HG02840 (cell line): ENCODE measurements around the gene SLC7A4.
"Not testable (repeated sequence)": the region's sequence is repeated elsewhere in the genome, so short reads cannot be mapped to it uniquely, and the experiment has no call there.

Experiments used
- ATAC-seq: cut with Tn5 transposase; IDR thresholded peaks from one replicate; pipeline ENCODE4 v1.9.1; 2021; ENCODE audit warnings: mild to moderate bottlenecking, moderate library complexity, moderate number of reproducible peaks; ENCODE audit not compliant: unreplicated experiment, low FRiP score

Gene SLC7A4

DNA sequence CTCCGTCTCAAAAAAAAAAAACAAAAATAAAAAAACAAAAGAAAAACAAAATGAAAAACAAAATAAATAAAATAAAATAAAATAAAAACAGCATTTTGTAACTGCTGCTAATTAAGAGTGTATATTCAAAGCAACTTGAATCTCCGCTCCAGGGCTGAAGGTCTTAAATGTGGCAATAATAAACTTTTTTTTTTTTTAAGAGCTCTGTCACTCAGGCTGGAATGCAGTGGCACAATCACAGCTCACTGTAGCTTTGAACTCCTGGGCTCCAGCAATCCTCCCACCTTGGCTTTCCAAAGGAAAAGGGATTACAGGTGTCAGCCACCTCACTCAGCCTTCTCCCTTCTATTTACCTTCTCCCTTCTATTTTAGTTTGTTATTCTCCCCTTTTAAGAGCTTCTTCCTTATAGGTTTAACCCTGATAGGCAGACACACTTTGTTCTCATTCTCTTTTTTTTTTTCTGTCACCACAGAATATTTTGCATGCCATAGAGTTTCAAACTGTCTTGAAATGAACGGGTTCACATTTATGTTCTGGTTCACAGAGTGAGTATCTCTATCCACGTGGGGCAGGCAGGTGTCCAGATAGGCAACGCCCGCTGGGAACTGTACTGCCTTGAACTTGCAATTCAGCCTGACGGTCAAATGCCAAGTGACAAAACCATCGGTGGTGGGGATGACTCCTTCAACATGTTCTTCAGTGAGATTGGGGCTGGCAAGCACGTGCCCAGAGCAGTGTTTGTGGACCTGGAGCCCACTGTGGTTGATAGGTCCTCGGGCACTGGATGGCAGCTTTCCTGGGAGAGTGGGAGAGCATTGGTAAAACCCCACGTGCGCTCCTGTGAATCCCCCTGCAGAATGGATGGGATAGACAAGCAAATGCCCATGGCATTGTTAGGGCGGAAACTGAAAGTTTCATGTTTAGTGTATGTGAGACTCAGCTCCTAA lies 32.8 kb upstream of the SLC7A4 start:
- no peak for ATAC-seq

DNA sequence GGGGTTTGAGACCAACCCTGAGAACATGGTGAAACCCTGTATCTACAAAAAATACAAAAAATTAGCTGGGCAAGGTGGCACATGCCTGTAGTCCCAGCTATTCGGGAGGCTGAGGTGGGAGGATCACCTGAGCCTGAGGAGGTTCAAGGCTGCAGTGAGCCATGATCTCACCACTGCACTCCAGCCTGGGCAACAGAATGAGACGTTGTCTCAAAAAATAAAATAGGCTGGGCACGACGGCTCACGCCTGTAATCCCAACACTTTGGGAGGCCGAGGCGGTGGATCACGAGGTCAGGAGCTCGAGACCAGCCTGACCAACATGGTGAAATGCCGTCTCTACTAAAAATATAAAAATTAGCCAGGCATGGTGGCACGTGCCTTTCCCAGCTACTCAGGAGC lies 32.1 kb upstream of the SLC7A4 start:
- ATAC-seq = not testable (repeated sequence)

DNA sequence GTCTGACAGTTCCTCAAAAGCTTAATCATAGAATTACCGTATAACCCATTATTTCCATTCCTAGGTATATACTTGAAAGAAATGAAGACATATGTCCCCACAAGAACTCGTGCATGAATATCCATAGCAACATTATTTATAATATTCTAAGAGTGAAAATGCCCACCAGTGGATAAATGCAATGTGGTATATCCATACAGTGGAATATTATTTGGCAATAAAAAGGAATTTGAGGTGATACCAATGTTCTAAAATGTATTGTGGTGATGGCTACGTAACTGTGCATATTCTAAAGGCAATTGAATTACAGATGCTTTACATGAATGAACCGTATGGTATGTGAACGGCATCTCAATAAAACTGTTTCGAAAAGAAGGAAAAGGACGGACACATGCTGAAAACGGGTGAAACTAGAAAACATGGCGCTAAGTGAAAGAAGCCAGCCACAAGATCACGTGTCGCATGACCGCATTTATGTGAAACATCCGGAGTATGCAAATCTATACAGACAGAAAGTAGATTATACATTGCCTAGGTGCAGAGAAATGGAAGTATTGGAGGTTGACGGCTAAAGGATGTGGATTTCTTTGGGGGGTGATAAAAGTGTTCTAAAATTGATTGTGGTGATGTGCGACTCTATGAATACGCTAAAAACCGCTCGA lies 29.4 kb upstream of the SLC7A4 start:
- not testable (repeated sequence) for ATAC-seq

DNA sequence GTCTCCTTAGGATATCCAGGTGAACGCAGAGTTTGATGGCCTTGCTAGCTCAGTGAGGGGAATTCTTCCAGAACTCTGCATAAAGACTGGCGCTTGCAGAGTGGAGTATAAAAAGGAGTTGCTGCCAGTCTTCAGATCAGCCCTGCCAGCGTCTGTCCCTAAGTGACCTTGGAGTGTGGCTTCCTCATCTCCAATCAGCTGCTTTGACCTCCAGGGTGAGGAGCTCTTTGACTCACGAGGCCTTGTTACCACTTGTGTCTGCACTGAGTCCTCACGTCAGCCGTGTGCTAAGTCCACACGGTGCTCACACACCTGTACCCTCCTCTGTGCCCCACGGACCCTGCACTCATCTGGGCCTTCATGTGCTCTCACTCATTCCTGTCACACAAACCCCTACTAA lies 28.0 kb upstream of the SLC7A4 start:
- ATAC-seq = not testable (repeated sequence)

DNA sequence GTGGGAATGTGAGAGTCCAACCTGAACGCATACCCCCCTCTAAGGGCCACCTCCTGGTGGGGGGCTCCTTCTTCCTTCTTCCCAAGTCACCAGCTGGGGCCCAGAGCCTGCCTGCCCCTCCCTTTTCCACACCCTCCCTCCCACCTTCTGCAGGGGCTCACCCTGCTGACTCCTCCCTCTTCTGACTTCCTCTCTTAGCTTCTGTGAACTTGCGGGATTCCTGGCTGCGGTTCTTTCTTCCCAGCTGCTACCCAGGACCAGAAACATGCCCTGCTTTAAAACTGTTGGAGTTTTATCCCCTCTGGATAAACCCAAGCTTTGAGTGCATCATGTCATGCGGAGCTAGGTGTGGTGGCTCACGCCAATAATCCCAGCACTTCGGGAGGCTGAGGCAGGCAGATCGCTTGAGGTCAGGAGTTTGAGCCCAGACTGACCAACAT lies 23.5 kb upstream of the SLC7A4 start:
- no peak for ATAC-seq

DNA sequence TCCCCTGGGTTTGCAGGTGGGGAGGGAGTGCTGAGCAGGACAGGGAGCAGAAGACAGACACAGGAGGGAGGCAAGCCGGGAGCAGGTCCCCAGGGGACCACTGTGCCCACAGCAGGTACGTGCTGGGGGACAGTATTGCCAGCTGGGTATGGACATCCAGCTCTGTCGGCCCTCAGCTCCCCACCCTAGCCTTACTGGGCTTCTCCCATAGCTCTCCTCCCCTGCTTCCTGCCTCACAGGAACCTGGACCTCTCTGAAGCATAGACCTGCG lies 23.1 kb upstream of the SLC7A4 start:
- no peak for ATAC-seq

DNA sequence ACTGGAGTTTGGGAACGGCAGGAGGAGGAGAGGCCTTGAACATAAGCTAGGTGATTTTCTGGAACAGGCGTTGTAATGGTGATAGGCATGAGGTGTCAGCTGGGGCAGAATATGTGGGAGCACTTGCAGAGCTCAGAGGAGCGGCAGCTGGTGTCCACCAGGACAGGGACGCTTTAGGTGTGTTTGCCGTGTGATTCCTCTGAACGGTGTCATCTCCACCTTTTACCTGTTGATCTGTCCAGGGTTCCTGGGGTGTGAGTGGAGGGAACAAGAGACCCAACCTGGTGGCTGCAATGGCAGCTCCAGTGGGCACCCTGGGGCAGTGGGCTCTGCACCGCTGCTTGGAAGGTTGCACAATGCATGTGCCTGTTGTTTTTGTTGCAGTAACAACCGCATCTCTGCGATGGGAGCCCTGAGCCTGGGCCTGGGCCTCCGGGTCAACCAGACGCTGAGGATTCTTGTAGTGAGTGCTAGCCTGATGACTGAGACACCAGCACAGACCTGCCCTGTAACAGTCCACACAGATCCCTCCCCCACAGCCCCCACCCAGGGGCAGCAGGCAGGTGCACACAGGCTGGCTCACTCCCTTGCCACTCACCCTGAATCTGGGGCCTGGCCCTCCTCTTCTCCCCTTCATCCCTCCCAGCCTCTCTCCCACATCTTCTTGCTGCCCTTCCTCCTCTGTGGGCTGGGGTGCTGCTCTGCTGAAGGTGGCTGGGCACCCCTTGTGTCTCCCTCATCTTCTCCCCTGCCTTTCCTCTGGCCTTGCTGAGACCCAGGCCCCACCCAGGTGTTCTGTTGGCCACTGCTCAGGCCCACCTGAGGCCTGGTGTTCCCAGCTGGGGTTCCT lies 22.6 kb upstream of the SLC7A4 start:
- no peak for ATAC-seq

DNA sequence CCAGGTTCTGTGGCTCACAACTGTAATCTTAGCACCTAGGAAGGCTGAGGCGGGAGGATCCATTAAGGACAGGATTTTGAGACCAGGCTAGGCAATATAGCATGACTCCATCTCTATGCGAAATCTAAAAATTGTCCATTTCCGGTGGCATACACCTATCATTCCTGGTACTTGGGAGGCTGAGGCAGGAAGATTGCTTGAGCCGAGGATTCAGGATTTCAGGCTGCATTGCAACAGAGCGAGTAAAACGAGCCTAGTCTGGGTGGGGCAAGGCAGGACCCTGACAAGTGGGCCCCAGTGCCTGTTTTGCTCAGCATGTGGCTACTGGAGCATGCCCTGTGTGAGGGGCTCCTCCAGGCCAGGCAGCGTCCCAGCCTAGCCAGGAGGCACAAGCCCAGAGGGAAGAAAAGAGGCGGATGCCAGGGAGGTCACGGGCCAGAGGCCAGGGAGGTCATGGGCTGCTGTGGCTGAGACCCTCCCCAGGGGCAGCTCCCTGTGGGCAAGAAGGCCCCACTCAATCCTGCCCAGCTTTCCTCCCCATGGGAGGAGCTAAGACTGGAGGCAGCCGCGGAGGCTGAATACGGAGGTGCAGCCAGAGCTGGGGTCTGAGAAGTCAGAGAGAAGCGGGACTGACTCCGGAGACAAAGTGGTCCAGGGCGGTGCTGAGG lies 21.8 kb upstream of the SLC7A4 start:
- ATAC-seq = no peak

DNA sequence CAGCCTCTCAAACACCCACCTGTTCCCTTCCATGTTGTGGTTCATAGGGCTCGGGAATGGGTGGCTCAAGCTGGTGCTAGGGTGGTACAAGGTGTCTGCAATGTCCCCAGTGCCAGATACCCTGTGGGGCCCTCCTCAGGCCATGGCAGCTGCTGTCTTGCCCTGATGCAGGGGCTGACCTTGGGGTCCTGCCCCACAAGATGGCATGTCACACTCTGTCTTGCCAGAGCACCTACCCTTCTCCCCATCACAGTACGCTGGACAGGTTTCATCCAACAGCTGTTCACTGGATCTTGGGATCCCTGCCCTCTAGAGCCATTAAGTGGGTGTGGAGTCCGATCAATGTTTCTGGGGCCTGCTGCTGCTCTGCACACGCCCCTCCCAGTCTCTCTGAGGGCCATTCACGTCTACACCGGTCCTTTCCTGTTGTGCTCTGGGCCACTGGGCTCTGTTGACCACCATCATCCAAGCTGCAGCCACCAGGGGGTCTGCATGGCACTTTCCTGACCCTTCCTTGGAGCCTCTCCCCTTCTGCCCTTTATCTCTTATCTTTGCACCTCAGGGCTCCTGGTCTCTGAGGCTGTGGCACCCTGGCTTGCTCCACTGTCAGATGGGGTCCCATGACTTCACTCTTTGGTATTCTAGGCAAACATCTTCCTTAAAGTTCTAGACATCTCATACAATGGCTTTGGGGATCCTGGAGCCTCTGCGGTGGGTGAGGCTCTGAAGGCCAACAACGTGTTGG lies 20.5 kb upstream of the SLC7A4 start:
- ATAC-seq = no peak

DNA sequence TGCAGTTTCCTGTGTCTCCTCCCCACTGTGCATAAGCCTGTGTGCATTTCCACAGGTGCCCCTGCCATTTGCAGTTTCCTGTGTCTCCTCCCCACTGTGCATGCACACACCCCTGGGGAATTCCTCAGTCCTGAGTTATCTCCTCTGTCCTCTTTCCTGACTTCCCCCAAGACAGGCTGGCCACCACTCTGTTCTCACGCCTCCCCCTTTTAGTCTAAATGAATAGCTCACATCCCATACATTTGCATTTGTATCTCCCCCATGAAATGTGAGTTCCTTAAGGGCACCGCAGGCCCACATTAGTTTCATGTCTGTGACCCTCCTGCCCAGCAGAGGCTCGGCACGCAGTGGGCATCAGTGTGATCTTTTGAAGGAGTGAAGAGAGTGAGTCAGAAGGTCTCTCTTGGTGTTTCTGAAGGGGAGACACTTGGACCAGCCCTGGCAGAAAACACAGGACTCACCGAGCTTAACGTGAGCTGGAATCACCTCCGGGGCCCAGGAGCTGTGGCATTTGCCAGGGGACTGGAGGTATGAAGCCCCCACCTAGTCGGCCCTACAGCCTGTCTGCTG lies 19.6 kb upstream of the SLC7A4 start:
- no peak for ATAC-seq

DNA sequence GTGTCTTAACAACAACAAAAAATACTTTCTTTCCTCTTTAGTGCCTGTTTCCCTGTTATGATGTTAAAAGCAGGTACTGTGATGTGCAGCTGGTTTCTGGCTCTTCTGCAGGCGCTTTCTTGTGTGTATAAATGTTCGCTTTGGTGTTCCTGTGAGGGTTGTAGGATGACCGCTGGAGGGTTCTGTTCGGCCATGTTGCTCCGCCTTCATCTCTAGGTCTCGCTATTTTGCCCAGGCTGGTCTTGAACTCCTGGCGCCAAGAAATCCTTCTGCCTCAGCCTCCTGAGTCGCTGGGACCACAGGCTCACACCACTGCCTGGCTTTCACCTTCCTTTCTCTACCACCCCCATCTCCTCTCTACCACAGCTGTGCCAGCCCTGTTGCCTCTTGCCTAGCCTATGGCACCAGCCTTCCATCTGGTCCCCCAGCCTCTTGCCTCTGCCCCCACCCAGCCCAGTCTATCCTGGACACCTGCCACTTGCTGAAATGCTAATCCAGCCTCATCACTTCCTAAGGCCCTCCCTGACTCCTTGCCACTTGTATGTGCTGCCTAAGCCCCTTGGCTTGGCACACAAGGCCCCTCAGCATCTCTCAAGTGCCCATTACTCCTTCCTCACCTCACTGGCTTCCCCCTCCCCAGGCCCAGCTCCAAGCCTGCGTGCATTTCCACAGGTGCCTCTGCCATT lies 18.9 kb upstream of the SLC7A4 start:
- ATAC-seq = no peak

DNA sequence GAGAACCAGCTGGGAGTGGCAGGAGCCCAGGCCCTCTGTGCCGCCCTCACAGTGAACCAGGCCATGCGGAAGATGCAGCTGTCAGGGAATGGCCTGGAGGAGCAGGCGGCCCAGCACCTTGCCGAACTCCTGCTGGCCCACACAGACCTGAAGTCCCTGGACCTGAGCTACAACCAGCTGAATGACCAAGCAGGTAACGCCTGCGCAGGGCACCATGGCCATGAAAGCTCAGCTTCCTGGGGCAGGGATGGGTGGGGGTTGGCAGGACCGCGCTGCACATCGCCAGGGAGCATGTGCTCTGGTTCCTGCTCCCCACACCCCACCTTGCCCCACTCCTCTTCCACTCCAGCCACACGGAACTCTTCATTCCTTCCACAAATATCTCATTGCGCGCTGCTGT lies 16.6 kb upstream of the SLC7A4 start:
- ATAC-seq = not testable (repeated sequence)

DNA sequence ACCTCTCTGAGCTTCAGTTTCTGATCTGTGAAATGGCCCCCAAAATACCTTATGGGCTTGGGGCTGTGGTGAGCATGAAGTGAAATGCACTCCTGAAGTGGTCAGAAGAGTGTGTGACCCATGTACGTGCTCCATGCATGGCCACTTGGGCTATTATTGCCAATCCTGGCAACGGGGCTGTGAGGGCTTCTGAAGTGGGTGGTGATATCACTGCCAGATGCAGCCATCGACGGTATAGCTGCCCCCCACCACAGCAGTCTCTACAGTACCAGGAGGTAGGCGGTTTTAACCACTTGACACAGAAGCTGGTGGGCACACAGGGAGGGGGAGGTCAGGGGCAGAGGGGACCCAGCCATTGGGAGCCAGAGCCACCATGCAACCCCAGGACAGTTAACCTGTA lies 16.1 kb upstream of the SLC7A4 start:
- not testable (repeated sequence) for ATAC-seq

DNA sequence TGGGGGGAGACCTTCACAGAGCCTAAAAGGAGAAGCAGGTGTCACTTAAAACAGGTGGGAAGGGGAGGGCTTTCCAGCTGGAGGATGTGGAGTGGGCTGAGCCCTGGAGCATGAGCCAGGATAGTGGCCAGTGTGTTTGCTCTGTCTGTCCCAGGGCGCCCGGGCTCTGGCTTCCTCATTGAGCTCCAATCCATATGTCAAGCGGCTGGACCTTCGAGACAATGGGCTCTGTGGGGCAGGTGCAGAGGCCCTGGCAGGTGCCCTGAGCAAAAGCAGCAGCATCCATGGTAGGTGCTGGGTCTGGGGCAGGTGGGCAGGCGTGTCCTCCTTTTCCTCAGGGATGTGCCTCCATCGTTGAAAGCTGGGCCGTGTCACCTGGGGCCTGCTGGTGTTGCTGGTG lies 15.4 kb upstream of the SLC7A4 start:
- ATAC-seq = no peak

DNA sequence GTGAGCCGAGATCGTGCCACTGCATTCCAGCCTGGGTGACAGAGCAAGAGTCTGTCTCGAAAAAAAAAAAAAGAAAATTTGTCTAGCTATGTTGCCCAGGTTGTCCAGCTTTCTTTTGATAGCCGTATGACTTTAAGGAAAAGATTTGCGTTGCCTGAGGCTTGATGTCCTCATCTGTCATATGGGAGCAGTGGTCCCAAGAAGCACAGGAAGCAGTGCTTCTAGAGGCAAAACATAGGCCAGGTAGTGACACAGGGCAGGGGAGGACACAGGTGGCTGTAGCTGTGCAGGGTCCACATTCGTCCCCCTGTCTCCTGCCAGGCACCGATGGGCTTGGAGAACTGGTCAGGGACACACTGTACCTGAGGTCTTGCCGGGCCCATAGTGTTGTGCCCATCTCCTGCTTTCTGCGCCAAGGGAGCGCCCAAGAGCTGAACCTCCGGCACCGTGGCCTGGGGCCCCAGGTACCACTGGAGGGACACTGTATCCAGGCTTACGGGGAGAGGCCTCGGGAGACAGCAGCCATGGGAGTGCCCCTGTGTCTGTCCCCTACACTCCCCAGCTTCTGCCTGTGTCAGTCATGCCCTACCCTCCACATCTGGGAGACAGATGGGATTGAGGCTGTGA lies 14.8 kb upstream of the SLC7A4 start:
- ATAC-seq = no peak

DNA sequence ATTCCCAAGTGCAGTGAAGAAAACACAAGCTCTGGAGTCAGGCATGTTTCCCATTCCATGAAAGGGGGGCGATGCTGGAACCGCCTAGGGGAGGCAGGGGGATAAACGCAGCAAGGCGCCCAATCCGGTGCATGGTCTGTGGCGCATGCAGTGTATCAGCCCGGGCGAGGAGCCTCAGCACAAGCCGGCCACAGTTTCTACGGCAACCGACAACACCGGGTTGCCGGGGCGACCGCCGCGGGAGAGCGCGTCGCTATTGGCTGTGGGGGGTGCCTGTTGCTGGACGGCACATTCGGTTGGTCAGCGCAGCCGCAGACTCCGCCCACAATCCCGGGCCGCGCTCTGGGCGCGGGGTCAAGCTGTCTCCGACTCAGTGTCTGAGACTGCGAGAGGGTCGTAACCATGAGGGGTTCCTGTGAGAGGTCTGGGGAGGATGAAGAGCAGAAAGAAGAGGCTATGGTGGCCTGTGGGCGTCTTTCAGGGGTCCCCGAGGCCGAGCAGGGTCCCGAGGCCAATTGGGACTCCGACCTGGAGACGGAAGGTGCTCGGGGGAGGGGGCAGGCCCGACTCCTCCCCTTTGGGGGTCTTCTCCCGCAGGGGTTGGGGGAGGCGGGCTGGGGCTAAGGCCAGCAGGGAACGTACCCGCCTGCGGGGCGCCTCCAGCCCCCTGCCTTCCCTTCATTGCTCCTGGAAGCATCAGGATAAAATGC lies 13.4 kb upstream of the SLC7A4 start, which contains the start of gene LRRC74B:
Gene LRRC74B, plus strand, starts transcription at position 362 of the 710 bp plus-strand sequence. Its CDS starts 41 bp downstream, at position 403.
- no peak for ATAC-seq

DNA sequence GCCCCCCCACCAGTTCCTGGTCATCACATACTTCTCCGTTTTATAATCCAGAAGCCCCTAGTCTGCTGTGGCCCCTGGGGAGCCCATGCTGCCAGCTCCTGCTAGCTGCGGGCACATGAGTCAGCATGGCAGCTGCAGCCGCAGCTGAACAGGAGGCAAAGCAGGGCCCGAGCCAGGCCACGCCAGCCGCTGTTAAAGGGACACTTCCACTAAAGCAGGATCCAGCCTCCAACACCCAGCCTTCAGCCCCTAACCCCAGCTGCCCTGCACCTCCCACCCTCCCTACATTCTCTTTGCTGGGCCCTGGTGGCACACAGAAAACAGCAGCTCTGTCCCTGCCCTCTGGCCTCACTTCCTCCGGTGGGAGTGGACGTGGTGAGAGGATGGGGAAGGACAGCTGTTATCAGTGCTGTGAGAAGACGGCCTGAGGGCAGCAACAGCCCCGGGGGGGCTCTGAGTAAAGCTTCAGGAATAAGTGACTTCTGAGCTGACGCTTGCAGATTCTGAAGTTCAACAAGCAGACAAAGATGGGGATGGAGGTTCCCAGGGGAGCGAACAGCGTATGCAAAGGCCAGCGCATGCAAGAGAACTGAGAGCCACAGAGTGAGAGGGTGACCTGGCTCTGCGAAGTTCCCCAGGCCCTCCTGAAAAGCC lies 12.7 kb upstream of the SLC7A4 start:
- no peak for ATAC-seq
